HEK293 (cell line): Measurements from ENCODE around the gene CCL2.

Experiments used
- GLIS2 ChIP-seq: fragments of 450-650 bp; formaldehyde crosslinking; IDR thresholded peaks from 2 replicates; pipeline ENCODE4 v1.5.1; 2016; ENCODE audit warnings: missing biosample characterization, missing genetic modification characterization
- OSR2 ChIP-seq: fragments of 450-650 bp; formaldehyde crosslinking; IDR thresholded peaks from 2 replicates; pipeline ENCODE4 v1.5.1; 2016; ENCODE audit warnings: missing biosample characterization, missing genetic modification characterization
- ZNF16 ChIP-seq: fragments of 450-650 bp; formaldehyde crosslinking; IDR thresholded peaks from 2 replicates; pipeline ENCODE4 v1.5.1; 2016; ENCODE audit warnings: low read depth, missing biosample characterization, missing genetic modification characterization
- ZNF169 ChIP-seq: fragments of 450-650 bp; formaldehyde crosslinking; IDR thresholded peaks from 2 replicates; pipeline ENCODE4 v1.5.1; 2016; ENCODE audit warnings: missing biosample characterization, missing genetic modification characterization
- ZNF274 ChIP-seq, 2 experiments: fragments of 200-500 bp in 1 of 2; fragments of 450-650 bp in 1 of 2; sonication (Bioruptor generic) in 1 of 2; formaldehyde crosslinking in 1 of 2; IDR thresholded peaks; 2 replicates each; pipeline versions ENCODE4 v1.5.1 to v1.6.1; 2014 to 2016; ENCODE audit warnings: borderline replicate concordance in 1 of 2, inconsistent platforms in 1 of 2, low read length in 1 of 2, missing biosample characterization in 1 of 2, missing genetic modification characterization in 1 of 2
- ZNF292 ChIP-seq: fragments of 450-650 bp; formaldehyde crosslinking; IDR thresholded peaks from 2 replicates; pipeline ENCODE4 v1.5.1; 2016; ENCODE audit warnings: low read depth, missing biosample characterization, missing genetic modification characterization, borderline replicate concordance
- ZNF596 ChIP-seq: fragments of 450-650 bp; IDR thresholded peaks from 2 replicates; pipeline ENCODE4 v1.5.0; 2018; ENCODE audit warnings: missing biosample characterization, mild to moderate bottlenecking, missing genetic modification characterization, moderate library complexity
- ZNF629 ChIP-seq: fragments of 450-650 bp; formaldehyde crosslinking; IDR thresholded peaks from 2 replicates; pipeline ENCODE4 v1.5.1; 2017; ENCODE audit warnings: missing biosample characterization, missing genetic modification characterization
- ZNF670 ChIP-seq: fragments of 450-650 bp; formaldehyde crosslinking; IDR thresholded peaks from 2 replicates; pipeline ENCODE4 v1.5.1; 2016; ENCODE audit warnings: missing biosample characterization, missing genetic modification characterization, low read depth
- TF ChIP-seq, protein P1 (sequence below): fragments of 450-650 bp; formaldehyde crosslinking; conservative IDR thresholded peaks from 2 replicates; pipeline ENCODE4 v1.5.1; 2016; ENCODE audit warnings: low read depth, missing biosample characterization, missing genetic modification characterization
- TF ChIP-seq, protein P2 (sequence below): sonication (generic); formaldehyde crosslinking; IDR thresholded peaks from 2 replicates; pipeline ENCODE4 v1.8.1; 2022; ENCODE audit warnings: mild to moderate bottlenecking, moderate library complexity, missing genetic modification reagents
- TF ChIP-seq, protein P3 (sequence below): fragments of 450-650 bp; formaldehyde crosslinking; IDR thresholded peaks from 2 replicates; pipeline ENCODE4 v1.5.1; 2016; ENCODE audit warnings: missing biosample characterization, missing genetic modification characterization
- TF ChIP-seq, protein P4 (sequence below): fragments of 450-650 bp; formaldehyde crosslinking; IDR thresholded peaks from 2 replicates; pipeline ENCODE4 v1.5.1; 2016; ENCODE audit warnings: missing biosample characterization, missing genetic modification characterization
- TF ChIP-seq, protein P5 (sequence below): fragments of 450-650 bp; formaldehyde crosslinking; IDR thresholded peaks from 2 replicates; pipeline ENCODE4 v1.5.1; 2016; ENCODE audit warnings: missing biosample characterization, missing genetic modification characterization

DNA sequence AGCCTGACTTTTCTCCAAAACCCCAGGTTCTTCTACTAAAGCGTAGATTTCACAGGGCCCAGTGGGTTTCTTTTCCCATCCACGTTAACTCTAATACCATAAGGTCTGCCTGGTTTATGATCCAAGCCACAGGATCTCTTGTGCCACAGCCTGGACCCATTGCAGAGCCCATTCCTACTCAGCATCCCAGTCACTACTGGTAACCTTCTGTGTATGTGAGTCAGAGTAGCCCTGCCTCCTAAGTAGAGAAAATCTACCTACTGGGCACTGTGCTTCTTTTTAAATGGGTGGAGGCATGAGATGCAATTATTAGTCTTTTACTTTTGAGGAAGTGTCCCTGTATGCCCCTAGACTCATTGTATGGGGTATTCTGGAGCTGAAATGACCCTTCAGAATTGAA is 43.9 kb downstream of the CCL2 start:
- TF ChIP-seq, protein P1, sequence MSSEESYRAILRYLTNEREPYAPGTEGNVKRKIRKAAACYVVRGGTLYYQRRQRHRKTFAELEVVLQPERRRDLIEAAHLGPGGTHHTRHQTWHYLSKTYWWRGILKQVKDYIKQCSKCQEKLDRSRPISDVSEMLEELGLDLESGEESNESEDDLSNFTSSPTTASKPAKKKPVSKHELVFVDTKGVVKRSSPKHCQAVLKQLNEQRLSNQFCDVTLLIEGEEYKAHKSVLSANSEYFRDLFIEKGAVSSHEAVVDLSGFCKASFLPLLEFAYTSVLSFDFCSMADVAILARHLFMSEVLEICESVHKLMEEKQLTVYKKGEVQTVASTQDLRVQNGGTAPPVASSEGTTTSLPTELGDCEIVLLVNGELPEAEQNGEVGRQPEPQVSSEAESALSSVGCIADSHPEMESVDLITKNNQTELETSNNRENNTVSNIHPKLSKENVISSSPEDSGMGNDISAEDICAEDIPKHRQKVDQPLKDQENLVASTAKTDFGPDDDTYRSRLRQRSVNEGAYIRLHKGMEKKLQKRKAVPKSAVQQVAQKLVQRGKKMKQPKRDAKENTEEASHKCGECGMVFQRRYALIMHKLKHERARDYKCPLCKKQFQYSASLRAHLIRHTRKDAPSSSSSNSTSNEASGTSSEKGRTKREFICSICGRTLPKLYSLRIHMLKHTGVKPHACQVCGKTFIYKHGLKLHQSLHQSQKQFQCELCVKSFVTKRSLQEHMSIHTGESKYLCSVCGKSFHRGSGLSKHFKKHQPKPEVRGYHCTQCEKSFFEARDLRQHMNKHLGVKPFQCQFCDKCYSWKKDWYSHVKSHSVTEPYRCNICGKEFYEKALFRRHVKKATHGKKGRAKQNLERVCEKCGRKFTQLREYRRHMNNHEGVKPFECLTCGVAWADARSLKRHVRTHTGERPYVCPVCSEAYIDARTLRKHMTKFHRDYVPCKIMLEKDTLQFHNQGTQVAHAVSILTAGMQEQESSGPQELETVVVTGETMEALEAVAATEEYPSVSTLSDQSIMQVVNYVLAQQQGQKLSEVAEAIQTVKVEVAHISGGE (tag by site-specific recombination) = no peak
- TF ChIP-seq, protein P2, sequence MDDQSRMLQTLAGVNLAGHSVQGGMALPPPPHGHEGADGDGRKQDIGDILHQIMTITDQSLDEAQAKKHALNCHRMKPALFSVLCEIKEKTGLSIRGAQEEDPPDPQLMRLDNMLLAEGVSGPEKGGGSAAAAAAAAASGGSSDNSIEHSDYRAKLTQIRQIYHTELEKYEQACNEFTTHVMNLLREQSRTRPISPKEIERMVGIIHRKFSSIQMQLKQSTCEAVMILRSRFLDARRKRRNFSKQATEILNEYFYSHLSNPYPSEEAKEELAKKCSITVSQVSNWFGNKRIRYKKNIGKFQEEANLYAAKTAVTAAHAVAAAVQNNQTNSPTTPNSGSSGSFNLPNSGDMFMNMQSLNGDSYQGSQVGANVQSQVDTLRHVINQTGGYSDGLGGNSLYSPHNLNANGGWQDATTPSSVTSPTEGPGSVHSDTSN (CRISPR knock-in tag) = no peak
- TF ChIP-seq ZNF629 (tag by site-specific recombination) (no peak), ZNF670 (no peak), ZNF169 (tag by site-specific recombination) (no peak), ZNF16 (tag by site-specific recombination) (no peak), GLIS2 (tag by site-specific recombination) (no peak), ZNF596 (tag by site-specific recombination) (no peak), ZNF274 (IDR thresholded peaks at IDR 0.05; ENCODE audit: low read length) (no peak), ZNF274 (tag by site-specific recombination; IDR thresholded peaks at IDR 0.05; ENCODE audit: borderline replicate concordance) (no peak), OSR2 (tag by site-specific recombination) (no peak), ZNF292 (tag by site-specific recombination) (no peak)
- TF ChIP-seq, protein P3, sequence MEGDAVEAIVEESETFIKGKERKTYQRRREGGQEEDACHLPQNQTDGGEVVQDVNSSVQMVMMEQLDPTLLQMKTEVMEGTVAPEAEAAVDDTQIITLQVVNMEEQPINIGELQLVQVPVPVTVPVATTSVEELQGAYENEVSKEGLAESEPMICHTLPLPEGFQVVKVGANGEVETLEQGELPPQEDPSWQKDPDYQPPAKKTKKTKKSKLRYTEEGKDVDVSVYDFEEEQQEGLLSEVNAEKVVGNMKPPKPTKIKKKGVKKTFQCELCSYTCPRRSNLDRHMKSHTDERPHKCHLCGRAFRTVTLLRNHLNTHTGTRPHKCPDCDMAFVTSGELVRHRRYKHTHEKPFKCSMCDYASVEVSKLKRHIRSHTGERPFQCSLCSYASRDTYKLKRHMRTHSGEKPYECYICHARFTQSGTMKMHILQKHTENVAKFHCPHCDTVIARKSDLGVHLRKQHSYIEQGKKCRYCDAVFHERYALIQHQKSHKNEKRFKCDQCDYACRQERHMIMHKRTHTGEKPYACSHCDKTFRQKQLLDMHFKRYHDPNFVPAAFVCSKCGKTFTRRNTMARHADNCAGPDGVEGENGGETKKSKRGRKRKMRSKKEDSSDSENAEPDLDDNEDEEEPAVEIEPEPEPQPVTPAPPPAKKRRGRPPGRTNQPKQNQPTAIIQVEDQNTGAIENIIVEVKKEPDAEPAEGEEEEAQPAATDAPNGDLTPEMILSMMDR (tag by site-specific recombination) = no peak
- TF ChIP-seq, protein P4, sequence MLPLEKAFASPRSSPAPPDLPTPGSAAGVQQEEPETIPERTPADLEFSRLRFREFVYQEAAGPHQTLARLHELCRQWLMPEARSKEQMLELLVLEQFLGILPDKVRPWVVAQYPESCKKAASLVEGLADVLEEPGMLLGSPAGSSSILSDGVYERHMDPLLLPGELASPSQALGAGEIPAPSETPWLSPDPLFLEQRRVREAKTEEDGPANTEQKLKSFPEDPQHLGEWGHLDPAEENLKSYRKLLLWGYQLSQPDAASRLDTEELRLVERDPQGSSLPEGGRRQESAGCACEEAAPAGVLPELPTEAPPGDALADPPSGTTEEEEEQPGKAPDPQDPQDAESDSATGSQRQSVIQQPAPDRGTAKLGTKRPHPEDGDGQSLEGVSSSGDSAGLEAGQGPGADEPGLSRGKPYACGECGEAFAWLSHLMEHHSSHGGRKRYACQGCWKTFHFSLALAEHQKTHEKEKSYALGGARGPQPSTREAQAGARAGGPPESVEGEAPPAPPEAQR = no peak
- TF ChIP-seq, protein P5, sequence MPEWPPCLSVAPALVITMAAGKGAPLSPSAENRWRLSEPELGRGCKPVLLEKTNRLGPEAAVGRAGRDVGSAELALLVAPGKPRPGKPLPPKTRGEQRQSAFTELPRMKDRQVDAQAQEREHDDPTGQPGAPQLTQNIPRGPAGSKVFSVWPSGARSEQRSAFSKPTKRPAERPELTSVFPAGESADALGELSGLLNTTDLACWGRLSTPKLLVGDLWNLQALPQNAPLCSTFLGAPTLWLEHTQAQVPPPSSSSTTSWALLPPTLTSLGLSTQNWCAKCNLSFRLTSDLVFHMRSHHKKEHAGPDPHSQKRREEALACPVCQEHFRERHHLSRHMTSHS = no peak
